ENCODE results near the gene IPO11.
"Not testable (repeated sequence)": the region's sequence is repeated elsewhere in the genome, so short reads cannot be mapped to it uniquely, and the experiment has no call there.

IPO11 gene

GRCh38 chr5:62645223-62645622 lies 232.7 kb downstream of the IPO11 start:
- DNase-seq (ENCODE audit: low spot score) = no peak

GRCh38 chr5:62647241-62647640 lies 234.7 kb downstream of the IPO11 start:
- no peak for DNase-seq (ENCODE audit: low spot score)

DNA sequence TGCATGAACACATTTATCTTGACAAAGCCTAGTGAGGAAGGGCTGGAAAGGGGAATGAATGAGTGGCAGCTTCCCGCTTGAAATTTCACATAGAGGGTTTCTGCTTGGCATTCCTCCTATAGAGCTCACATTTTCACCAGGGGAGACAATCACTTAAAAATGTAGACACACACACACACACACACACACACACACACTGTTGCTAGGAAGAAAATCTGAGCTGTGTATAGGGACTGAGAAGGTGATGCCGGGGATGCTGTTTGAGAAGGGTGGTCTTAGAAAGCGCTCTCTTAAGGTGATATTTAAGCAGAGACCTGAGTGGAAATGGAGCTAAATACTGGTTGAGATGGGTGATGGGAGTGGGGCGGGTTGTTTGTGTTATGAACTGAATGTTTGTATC lies 236.5 kb downstream of the IPO11 start:
- no peak for DNase-seq (ENCODE audit: low spot score)

DNA sequence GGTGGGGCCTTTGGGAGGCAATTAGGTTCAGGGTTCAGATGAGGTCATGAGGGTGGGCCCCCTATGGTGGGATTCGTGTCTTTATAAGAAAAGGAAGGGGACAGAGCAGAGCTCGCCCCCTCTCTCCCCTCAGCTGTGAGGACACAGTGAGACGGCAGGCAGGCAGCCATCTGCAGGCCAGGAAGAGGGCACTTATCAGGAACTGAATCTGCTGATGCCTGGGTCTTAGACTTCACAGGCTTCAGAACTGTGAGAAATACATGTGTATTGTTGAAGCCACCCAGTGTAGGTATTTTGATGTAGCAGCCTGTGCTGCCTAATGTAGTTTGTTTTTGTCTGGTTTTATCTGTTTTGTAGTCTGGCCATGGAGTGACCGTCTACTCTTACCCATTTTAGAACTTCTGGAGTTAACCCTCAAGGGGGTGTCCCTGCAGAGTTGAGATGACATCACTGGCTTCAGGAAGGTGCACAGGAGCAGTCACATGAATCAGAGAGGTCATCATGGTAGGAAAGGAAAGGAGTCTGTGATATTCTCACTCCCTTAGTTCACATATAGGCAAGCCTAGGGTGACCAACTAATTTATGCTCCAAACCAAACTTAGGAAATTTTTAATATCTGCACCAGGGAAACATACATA lies 237.0 kb downstream of the IPO11 start:
- DNase-seq (ENCODE audit: low spot score) = peak; percentile 15

- DNase-seq (ENCODE audit: low spot score) = no peak
These were observed 237.6 kb downstream of the IPO11 start for GRCh38 chr5:62650197-62650596.

DNA sequence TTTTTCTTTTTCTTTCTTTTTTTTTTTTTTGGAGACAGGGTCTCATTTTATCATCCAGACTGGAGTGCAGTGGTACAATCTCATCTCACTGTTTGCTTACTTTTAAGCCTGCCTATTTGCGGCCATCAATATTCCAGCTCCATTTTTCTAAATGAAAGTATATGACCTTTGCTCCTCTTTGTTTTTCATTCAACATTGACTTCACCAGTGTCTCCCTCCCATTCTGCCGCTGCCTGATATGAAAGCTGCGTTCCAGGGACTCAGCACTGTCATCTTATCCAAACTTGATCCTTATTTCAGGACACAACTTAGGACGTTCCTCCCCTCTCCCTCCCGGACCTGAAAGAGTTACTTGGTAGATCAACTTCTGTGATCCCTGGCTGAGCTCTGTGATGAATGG lies 239.7 kb downstream of the IPO11 start:
- no peak for DNase-seq (ENCODE audit: low spot score)

GRCh38 chr5:62653001-62653863 lies 240.7 kb downstream of the IPO11 start:
- DNase-seq (ENCODE audit: low spot score) = no peak

GRCh38 chr5:62653864-62654575 lies 241.5 kb downstream of the IPO11 start:
- DNase-seq (ENCODE audit: low spot score) = no peak

DNA sequence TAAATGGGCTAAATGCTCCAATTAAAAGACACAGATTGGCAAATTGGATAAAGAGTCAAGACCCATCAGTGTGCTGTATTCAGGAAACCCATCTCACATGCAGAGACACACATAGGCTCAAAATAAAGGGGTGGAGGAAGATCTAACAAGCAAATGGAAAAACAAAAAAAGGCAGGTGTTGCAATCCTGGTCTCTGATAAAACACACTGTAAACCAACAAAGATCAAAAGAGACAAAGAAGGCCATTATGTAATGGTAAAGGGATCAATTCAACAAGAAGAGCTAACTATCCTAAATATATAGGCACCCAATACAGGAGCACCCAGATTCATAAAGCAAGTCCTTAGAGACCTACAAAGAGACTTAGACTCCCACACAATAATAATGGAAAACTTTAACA lies 245.2 kb downstream of the IPO11 start:
- DNase-seq (ENCODE audit: low spot score) = not testable (repeated sequence)

- DNase-seq (ENCODE audit: low spot score) = no peak
These were observed 248.6 kb downstream of the IPO11 start for GRCh38 chr5:62661126-62661525.

DNA sequence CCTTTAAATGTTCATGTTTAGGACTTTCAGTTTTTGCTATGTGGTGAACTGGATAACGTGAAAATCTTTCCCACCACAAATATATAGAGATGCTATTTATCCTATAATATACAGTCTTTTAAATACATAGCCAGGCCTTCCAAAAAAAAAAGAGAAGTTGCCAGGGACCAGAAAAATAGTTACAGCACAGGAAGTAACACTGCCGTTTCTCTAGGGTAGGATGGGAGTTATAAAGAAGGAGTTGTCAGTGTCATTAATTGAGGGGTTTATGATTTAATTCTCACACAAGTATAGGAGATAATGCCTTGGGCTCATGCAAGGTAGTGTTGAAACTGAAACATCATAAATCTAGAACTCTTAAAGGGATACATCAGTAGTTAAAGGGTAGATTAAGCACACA lies 250.0 kb downstream of the IPO11 start:
- DNase-seq (ENCODE audit: low spot score) = no peak

DNA sequence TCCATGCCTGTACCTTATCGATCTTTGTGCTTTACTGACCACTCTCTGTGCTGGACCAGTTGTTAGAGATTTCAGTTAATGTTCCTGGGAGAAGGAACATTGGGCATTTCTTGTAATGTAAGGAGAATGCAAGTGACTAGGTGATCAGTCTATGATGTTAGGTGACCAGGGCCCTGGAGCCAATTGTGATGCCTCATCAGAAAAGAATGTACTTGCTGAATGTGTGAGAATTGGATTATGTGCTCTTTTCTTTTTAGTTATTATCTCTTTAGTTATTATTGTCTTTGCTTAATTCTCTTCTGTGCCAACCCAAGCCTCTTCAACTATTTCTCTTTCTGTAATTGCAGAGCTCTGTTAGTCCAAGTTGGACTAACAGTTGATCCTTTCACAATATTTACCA lies 258.9 kb downstream of the IPO11 start:
- DNase-seq (ENCODE audit: low spot score) = no peak

DNA sequence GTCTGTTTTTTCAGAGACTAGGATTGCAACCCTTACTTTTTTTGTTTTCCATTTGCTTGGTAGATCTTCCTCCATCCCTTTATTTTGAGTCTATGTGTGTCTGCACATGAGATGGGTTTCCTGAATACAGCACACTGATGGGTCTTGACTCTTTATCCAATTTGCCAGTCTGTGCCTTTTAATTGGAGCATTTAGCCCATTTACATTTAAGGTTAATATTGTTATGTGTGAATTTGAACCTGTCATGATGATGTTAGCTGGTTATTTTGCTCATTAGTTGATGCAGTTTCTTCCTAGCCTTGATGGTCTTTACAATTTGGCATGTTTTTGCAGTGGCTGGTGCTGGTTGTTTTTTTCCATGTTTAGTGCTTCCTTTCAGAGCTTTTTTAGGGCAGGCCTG lies 264.0 kb downstream of the IPO11 start:
- not testable (repeated sequence) for DNase-seq (ENCODE audit: low spot score)

Measured in NAMALWA (cell line).